GM04504 (cell line): Measurements from ENCODE around the gene FLII.
A peak's percentile ranks its signal among the peaks of the same experiment; 100 is the strongest.
"Not testable (repeated sequence)": the region's sequence is repeated elsewhere in the genome, so short reads cannot be mapped to it uniquely, and the experiment has no call there.

ENCODE experiments used
- DNase-seq: peaks from one replicate; pipeline ENCODE4 v3.0.0-alpha.2; 2012; ENCODE audit warnings: low read depth

The FLII gene

GRCh38 chr17:18258356-18259038 is at the start of gene FLII:
FLII (minus strand) TSS chr17:18258738; CDS start chr17:18258690, 48 bp downstream.
- peak; percentile 28 for DNase-seq

- DNase-seq = not testable (repeated sequence)
These were observed 44.7 kb upstream of the FLII start for GRCh38 chr17:18303206-18303605.

GRCh38 chr17:18300725-18301480 is 42.4 kb upstream of the FLII start:
- no peak for DNase-seq

- not testable (repeated sequence) for DNase-seq
These were observed 39.5 kb upstream of the FLII start for GRCh38 chr17:18298061-18298460.

- no peak for DNase-seq
These were observed 33.4 kb upstream of the FLII start for GRCh38 chr17:18291718-18292540.

DNA sequence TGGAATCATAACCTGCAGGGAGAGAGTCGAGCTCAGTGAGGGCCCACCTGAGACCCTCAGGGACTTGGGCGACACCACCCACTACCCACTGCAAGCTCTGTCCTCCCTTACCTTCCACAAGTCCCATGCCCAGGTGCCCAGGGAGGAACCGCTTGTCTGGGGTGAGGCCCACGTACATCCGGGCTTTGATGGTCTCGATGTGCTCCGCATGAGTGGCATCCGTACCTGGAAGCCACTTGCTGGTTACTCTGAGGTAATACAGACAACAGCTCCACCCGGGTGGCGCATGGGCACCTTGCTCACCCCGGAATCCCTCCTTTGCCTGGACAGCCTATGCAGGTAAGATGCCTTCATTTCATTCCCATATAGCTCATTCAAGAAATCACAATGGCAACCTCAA is 26.8 kb upstream of the FLII start:
- DNase-seq = no peak

GRCh38 chr17:18281788-18282187 is 23.2 kb upstream of the FLII start:
- no peak for DNase-seq

GRCh38 chr17:18280766-18281371 is 22.3 kb upstream of the FLII start:
- DNase-seq = no peak

GRCh38 chr17:18280249-18280648 is 21.7 kb upstream of the FLII start:
- DNase-seq = no peak

DNA sequence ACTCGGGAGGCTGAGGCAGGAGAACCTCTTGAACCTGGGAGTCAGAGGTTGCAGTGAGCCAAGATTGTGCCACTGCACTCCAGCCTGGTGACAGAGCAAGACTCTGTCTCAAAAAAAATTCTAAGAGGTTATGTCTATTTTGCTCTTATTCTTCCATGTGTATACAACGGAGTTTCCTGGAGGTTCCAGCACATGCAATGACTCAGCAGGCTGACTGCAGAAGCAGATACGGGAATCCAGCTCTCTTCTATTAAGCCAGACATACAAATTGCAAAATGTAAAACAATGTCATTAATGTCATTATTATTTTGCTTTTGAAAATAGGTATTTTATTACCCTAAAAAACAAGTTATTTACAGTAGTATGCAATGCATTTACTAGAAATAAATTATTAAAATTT is 20.3 kb upstream of the FLII start:
- no peak for DNase-seq

- DNase-seq = no peak
These were observed 18.5 kb upstream of the FLII start for GRCh38 chr17:18277076-18277475.

- DNase-seq = no peak
These were observed 11.8 kb upstream of the FLII start for GRCh38 chr17:18270046-18270931.

DNA sequence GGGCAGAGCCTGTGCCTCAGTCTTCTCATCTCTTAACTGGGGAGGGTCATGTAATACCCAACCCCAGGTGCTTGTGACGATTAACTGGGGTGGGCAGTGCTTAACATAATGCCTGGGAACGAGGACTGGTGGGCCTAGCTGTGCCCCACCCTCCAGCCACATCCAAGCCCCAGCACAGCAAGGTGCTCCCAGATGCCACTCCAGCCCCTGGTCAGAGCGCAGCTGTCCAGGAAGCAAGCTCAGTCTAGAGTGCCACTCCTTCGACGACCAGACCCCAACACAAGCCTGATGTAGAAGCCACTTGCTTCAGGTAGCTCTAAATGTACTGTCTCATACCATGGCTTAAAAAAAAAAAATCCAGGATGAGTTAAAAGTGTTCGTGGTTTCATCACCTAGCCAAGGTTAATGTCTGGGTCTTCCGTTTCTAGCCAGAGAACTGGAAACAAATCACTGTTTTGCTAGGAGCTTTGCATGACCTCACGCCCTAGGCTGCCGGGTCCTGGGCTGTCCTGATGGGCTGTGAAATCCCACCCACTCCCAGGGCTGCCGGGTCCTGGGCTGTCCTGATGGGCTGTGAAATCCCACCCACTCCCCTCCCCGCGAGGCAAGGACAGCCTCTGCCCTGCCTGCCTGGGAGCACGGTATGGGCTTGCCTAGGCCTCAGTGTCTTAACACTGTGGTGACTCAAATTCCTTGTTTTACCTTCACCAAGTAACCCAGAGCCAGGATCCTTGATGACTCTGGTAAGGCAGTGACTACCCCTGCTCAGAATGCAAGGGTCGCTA is 9.6 kb upstream of the FLII start:
- DNase-seq = no peak

DNA sequence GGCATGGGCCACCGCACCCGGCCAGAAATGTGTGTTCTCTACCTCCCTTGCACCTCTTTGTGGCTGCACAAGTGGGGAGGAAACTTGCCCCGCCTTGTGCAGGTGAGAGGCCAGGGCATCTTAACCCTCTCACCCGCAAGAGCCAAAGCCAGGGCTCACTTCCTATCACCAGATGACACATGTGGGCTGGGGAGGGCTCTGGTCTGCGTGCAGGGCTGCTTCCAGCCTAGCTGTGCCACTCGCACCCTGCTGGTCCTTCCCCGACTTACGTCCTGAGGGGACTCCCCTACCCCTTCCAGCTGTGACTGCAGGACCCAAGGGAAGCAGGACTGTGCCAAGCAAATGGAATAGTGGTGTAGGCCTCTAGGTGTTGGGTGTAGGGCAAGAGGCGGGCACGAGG is 8.8 kb upstream of the FLII start:
- no peak for DNase-seq

DNA sequence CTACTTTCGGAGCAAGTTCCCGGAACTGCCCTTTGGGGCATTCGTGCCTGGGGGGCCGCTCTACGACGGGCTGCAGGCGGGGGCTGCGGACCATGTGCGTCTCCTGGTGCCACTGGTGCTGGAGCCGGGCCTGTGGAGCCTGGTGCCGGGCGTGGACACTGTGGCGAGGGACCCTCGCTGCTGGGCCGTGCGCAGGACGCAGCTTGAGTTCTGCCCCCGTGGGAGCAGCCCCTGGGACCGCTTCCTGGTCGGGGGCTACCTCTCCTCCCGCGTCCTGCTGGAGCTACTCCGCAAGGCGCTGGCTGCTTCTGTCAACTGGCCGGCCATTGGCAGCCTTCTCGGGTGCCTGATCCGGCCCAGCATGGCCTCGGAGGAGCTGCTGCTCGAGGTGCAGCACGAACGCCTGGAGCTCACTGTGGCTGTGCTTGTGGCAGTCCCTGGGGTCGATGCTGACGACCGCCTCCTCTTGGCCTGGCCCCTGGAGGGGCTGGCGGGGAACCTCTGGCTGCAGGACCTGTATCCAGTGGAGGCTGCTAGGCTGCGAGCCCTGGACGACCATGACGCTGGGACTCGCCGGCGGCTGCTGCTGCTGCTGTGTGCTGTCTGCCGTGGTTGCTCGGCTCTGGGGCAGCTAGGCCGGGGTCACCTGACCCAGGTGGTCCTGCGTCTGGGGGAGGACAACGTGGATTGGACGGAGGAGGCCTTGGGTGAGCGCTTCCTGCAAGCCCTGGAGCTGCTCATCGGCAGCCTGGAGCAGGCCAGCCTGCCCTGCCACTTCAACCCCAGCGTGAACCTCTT is 5.5 kb upstream of the FLII start:
- DNase-seq = no peak

DNA sequence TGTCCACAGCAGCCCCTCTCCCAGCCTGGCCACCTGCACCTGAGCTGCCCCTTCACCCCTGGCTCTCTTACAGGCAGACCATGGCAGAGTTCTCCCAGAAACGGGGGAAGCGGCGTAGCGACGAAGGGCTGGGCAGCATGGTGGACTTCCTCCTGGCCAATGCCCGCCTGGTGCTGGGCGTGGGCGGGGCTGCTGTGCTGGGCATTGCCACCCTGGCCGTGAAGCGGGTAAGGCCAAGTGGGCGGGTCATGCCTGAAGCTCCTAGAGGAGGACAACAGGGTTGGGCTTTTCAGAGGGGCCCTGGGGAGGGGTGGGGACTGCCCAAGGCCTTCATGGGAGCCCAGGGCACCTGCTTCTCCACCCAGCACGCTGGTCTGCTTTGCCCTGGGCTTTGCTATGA is 4.1 kb upstream of the FLII start:
- DNase-seq = no peak

- DNase-seq = no peak
These were observed 3.6 kb upstream of the FLII start for GRCh38 chr17:18262111-18262510.

DNA sequence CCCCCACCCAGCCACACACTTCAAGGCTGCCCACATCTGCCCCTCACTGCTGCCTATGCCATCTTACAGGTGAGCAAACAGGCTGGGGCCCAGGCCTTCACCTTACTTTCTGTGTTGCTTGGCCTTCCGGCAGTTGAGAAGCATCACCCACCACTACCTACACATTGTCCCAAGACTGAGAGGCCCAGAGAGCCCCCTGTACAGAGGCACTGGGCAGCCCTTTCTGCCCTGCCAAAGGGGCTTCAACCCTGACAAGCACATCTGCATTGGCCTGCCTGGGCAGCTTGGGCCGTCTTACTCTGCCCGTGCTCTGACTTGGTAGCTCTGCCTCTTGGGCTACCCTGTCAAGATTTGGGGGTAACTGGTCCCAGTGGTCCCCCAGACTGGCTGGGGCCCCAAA is 3.1 kb upstream of the FLII start:
- no peak for DNase-seq

DNA sequence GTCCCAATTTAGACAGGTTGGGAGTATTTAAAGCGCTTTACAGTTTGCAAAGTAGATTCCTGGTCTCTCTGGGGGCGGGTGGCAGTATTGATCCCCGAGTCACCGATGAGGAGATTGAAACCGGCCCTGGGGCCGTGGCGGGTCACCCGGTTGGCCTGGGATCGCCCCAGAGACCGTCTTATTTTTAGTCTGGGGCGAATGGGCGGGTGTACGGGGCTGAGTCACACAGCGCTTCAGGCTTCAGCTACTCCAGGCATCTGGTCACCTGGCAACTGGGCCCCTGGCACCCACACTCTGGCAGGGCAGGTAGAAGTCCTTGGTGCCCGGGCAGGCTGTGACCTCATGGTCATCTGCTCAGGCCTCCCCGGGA is 2.6 kb upstream of the FLII start:
- peak; percentile 21 for DNase-seq
